ENCODE data around the gene RASGEF1B.
"Not testable (repeated sequence)": the region's sequence is repeated elsewhere in the genome, so short reads cannot be mapped to it uniquely, and the experiment has no call there.

Gene RASGEF1B

GRCh38 chr4:81429031-81429430 lies 42.7 kb downstream of the RASGEF1B start:
- no peak for DNase-seq

GRCh38 chr4:81428002-81428401 lies 43.7 kb downstream of the RASGEF1B start:
- no peak for DNase-seq

GRCh38 chr4:81427344-81427821 lies 44.3 kb downstream of the RASGEF1B start:
- no peak for DNase-seq

- no peak for DNase-seq
These were observed 44.9 kb downstream of the RASGEF1B start for GRCh38 chr4:81426770-81427289.

- no peak for DNase-seq
These were observed 46.6 kb downstream of the RASGEF1B start for GRCh38 chr4:81424816-81425755.

GRCh38 chr4:81424336-81424735 lies 47.4 kb downstream of the RASGEF1B start:
- DNase-seq: no peak

GRCh38 chr4:81422595-81422994 lies 49.1 kb downstream of the RASGEF1B start:
- DNase-seq: peak; percentile 22

GRCh38 chr4:81421346-81422218 lies 50.1 kb downstream of the RASGEF1B start:
- peak; percentile 12 for DNase-seq

- no peak for DNase-seq
These were observed 53.1 kb downstream of the RASGEF1B start for GRCh38 chr4:81418572-81418971.

- DNase-seq: no peak
These were observed 58.7 kb downstream of the RASGEF1B start for GRCh38 chr4:81412946-81413495.

- DNase-seq: no peak
These were observed 61.0 kb downstream of the RASGEF1B start for GRCh38 chr4:81410680-81411079.

- no peak for DNase-seq
These were observed 61.9 kb downstream of the RASGEF1B start for GRCh38 chr4:81409836-81410235.

- no peak for DNase-seq
These were observed 63.4 kb downstream of the RASGEF1B start for GRCh38 chr4:81408341-81408740.

GRCh38 chr4:81407726-81408125 lies 64.0 kb downstream of the RASGEF1B start:
- no peak for DNase-seq

GRCh38 chr4:81406481-81406880 lies 65.2 kb downstream of the RASGEF1B start:
- not testable (repeated sequence) for DNase-seq

- peak; percentile 65 for DNase-seq
These were observed 65.8 kb downstream of the RASGEF1B start for GRCh38 chr4:81405900-81406401.

GRCh38 chr4:81404741-81405140 lies 67.0 kb downstream of the RASGEF1B start:
- no peak for DNase-seq

- no peak for DNase-seq
These were observed 67.4 kb downstream of the RASGEF1B start for GRCh38 chr4:81404294-81404693.

GRCh38 chr4:81399306-81400086 lies 72.2 kb downstream of the RASGEF1B start:
- DNase-seq: no peak

GRCh38 chr4:81398379-81398778 lies 73.3 kb downstream of the RASGEF1B start:
- no peak for DNase-seq

- DNase-seq: no peak
These were observed 74.1 kb downstream of the RASGEF1B start for GRCh38 chr4:81397635-81398034.

GRCh38 chr4:81395239-81395638 lies 76.5 kb downstream of the RASGEF1B start:
- no peak for DNase-seq

Data from activated CD4-positive, alpha-beta T cell treated with anti-CD3 and anti-CD28 coated beads, Interleukin-2, amount 50 U/mL, for 16 hours (primary cell).